GM12872 (cell line): ENCODE measurements around the gene KIAA0930.

Experiments
- CTCF ChIP-seq: IDR thresholded peaks from 3 replicates; pipeline ENCODE4 v1.5.1; 2011; ENCODE audit warnings: low read depth, mild to moderate bottlenecking, low read length, moderate library complexity; ENCODE audit not compliant: insufficient read depth

The KIAA0930 gene

GRCh38 chr22:45246060-45246985, 5.6 kb upstream of the KIAA0930 start:
- no peak for TF ChIP-seq CTCF

DNA sequence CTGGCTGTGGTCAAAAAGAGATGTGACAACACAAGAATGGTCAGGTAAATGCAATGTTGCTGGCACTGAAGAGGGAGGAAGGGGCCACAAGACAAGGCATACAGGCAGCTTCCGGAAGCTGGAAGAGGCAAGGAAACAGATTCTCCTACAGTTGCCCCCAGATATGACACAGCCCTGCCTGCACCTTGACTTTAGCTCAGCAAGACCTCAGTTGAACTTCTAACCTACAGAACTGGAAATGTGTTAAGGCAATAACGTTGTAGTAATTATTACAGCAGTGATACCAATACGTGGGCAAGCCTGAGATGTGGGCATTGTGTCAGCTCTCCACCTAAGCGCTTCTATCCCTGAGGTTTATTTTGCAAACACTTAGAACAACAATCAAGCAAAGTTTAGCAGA, 4.2 kb upstream of the KIAA0930 start:
- no peak for TF ChIP-seq CTCF

- peak; percentile 31; the same call in 2 of the 3 replicates for TF ChIP-seq CTCF
Observed at GRCh38 chr22:45242778-45243191, 2.1 kb upstream of the KIAA0930 start.

DNA sequence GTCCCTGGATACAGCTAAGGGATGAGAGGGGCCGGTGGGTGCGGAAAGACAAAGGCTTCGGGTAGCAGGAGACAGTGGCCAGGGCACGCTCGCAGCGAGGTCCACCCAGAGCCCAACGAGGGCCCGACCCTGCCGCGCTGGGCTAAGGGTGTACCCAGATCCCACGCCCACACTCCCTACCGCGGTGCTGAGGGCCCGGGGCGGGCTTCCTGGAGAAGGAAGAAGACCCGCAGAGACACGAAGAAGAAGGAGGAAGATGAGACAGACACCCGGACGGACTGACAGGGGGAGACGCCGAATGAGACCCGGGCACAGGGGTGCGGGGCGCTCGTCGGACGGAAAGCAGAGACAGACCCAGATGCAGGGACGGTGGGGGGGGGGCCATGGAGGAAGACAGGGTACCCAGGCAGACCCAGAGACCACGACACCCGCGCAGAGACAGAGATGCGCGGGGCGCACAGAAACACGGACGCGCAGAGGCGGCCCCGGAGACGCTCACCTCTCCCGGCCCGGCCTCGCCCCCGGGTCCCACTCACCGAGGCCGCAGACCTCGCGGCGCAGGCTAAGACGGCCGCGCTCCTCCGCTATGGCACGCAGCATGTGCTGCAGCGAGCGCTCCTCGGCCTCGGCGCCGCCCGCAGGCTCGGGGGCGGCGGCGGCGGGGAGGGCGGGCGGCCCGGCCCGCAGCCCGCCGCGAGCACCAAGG, 437 bp downstream of the KIAA0930 start:
- no peak for TF ChIP-seq CTCF

GRCh38 chr22:45239681-45240051, 1.0 kb downstream of the KIAA0930 start:
- TF ChIP-seq CTCF, result no peak

DNA sequence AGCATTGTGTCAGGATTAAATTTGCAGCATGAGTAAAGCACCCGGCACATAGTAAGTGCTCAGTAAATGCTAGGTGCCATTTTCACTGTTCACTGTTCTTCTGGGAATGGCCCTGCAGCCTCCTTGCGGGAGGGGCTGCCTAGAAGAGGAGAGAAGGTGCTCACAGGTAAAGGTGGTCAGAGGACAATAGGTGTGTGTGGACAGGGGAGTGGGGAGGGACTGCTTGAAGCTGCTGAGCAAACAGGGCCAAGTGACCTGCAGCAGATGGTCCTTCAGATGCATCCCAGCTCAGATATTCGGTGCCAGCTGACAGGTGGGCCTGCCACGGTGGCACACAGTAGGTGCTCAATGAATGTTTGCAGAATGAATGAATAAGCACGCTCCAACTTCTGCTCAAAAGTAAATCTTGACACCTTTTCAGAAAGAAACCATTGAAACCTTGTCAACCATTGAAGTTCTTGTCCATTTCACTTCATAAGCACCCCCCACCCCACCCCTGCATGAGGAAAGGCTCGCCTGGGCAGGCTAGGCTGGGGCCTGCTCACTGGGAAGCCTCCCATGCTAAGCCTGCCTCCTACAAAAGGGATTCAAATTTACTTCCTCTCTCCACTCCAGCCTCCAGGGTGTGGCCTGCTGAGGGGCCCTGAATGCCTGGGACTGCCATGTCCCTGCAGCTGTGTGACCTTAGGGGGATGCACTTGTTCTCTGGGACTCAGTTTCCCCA, 1.6 kb downstream of the KIAA0930 start:
- no peak for TF ChIP-seq CTCF
